C4-2B (cell line): ENCODE measurements around the gene MAJIN.

ENCODE experiments used
- H3K27ac ChIP-seq: fragments of 450-650 bp; 2 replicates; pipeline ENCODE4 v1.5.1; 2017
- ZFX ChIP-seq: fragments of 450-650 bp; IDR thresholded peaks from 2 replicates; pipeline ENCODE4 v1.6.1; 2017
- TF ChIP-seq, protein P1 (sequence below): fragments of 450-650 bp; conservative IDR thresholded peaks from 2 replicates; pipeline ENCODE4 v1.5.1; 2017; ENCODE audit warnings: mild to moderate bottlenecking

The MAJIN gene

DNA sequence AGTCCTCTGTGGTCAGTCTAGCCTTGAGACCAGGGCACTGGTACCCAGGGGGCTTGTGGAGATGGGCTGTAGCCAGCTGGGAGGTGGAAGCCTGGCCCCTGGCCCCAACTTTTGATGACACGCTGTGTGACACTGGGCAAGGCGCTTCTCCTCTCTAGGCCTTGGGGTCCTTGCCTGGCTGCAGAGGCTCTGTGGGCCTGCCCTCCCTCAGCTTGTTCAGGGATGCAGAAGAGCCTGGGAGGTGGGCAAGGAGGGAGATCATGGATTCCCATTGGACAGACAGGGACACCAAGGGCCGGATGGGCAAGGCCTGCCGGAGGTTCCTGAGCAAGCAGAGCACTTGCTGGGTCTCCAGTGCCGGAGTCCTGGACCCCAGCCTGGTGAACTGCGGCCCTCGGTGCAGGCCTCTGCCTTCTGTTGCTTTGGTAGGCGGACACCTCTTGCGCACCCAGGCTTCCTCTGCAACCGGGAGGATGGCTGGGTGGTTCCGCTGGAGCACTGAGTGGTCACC is 48.7 kb downstream of the MAJIN start:
- TF ChIP-seq, protein P1, sequence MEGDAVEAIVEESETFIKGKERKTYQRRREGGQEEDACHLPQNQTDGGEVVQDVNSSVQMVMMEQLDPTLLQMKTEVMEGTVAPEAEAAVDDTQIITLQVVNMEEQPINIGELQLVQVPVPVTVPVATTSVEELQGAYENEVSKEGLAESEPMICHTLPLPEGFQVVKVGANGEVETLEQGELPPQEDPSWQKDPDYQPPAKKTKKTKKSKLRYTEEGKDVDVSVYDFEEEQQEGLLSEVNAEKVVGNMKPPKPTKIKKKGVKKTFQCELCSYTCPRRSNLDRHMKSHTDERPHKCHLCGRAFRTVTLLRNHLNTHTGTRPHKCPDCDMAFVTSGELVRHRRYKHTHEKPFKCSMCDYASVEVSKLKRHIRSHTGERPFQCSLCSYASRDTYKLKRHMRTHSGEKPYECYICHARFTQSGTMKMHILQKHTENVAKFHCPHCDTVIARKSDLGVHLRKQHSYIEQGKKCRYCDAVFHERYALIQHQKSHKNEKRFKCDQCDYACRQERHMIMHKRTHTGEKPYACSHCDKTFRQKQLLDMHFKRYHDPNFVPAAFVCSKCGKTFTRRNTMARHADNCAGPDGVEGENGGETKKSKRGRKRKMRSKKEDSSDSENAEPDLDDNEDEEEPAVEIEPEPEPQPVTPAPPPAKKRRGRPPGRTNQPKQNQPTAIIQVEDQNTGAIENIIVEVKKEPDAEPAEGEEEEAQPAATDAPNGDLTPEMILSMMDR, result no peak
- TF ChIP-seq ZFX, result no peak
- H3K27ac ChIP-seq, result no peak overlapping the region

DNA sequence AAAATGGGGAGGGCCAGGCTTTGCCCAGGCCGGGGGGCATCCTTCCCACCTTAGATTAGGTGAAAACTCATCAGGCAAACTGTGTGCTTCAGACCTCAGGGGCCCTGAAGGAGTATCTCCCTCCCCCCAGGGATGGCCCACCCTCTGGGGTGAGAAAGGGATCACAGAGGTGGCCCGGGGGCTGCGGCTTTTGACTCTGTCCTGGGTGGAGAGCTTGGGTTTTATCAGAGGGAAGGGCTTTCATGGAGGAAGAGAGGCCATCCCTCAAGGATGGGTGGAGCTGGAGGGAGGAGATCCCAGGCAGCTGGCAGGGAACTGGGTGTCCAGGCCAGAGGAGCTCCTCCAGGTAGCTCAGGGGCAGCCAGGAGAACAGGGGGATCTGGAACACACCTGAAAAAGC is 50.5 kb downstream of the MAJIN start:
- H3K27ac ChIP-seq, result no peak overlapping the region
- TF ChIP-seq ZFX, result no peak
- TF ChIP-seq, protein P1, result no peak

DNA sequence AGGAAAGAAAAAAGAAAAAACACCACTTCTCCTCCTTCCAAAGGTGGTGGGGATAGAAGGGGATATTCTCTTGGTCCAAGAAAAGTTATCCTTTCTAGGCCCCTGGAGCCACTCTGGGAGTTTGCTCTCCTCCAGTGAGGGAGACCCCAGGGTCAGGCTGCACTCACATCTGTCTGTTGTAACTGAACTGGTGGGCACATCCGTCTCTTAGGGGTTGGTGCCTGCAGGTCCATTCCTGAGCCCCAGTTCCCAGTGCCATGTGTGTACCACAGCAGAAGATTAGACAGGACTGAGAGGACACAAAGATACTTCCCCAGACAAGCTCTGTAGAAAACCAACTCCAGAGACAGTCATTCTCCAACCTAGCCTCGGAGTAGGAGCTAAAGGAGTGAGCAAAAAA is 51.8 kb downstream of the MAJIN start:
- no peak overlapping the region for H3K27ac ChIP-seq
- TF ChIP-seq ZFX, result no peak
- TF ChIP-seq, protein P1, result no peak

DNA sequence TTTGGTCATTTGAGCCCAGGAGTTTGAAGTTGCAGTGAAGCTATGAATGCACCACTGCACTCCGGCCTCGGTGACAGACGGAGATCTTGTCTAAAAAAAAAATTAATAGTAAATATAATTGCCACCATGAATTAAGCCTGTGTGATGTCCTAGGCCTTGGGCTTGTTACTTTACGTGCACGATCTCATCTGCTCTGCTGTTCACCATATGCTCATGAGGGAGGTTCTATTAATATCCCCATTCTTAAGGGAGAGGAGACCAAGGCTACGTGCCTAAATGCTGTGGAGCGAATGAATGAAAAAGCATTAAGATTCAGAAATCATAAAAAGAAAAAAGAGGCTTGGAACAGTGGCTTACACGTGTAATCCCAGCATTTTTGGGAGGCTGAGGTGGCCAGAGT is 52.3 kb downstream of the MAJIN start:
- TF ChIP-seq, protein P1, result no peak
- TF ChIP-seq ZFX, result no peak
- no peak overlapping the region for H3K27ac ChIP-seq

DNA sequence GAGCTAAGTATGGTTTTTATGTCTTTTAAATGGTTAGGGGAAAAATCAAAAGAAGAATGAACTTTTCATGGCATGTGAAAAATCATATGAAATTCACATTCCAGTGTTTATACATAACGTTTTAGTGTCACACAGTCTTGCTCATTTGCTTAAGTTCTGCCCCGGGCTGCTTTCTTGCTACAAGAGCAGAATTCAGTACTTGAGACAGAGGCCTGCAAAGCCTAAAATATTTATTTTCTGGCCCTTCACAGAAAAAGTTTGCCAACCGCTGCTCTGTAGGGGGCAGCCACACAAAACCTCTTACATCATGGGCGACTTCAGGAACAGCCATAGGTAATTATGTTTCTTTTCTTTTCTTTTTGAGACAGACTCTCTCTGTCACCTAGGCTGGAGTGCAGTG is 53.9 kb downstream of the MAJIN start:
- H3K27ac ChIP-seq, result peak overlapping the region; percentile 71; the same call in 1 of the 2 replicates
- no peak for TF ChIP-seq ZFX
- TF ChIP-seq, protein P1, result no peak

DNA sequence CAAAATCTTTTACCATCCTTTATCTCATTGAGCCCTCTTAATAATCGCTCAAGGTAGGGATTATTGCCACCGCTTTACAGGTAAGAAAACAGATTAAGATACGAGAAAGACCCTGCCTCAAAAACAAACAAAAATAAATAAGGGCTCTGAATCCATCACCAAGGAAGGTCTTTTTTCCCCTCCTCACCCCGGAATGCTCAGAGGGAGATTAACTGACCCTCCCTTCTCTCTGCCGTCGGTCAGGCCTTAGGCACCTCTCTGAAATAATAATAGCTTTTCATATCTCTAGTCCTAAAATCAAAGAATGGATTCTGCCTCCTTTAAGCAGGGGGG is 54.3 kb downstream of the MAJIN start:
- peak overlapping the region; percentile 71; the same call in 1 of the 2 replicates for H3K27ac ChIP-seq
- TF ChIP-seq, protein P1, result no peak
- no peak for TF ChIP-seq ZFX

DNA sequence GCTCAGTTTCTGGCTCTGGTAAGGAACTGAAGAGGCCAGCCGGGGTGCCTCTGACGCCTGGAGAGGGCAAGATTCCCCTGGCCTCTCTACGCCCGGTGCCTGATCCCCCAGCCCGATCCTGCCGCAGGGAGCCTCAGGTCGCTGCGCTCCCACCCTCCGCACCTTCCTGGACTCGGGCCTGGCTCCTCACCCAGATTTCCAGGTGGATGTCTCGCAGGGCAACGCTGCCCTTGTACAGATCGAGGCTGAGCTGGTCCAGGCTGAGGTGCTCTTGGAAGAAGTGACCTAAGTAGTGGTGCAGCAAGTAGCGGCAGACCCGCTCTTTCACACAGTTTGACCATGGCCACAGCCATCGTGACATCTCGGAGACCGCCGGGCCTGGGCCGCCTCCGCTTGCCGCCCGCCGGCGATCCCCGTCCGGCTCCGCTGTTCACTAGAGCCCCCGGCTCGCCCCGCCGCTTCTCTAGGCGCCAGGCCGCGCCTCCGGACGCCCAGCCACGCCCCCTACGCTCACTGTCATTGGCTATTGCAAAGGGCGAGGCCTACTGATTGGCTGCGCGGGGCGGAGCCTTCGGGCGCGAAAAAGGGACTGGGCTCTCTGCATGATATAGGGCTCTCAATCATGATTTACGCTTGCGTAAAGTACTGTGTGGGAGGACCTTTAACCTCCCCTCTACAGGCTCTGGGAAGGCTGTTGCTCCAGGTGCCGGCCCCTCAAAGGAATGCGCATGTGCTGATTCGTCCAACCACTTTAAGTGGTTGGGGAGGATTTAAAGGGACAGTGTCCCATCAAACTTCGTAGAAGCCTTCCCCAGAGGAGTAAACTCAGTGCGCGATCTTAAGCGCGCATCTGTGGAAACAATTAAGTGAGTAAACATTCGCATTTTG is 54.9 kb downstream of the MAJIN start, which contains the start of gene ATG2A:
Gene ATG2A (minus strand): TSS at position 435 of the 888 bp plus-strand sequence. CDS start 74 bp downstream, at position 361.
- peak within 1 kb of the TSS; percentile 71 for H3K27ac ChIP-seq
- TF ChIP-seq, protein P1, result no peak
- peak; percentile 100 for TF ChIP-seq ZFX
